IgD-negative memory B cell (primary cell): ENCODE data around the gene PTPRJ. TPM values are rescaled to one million over a fixed set of nuclear protein-coding genes. Genes with fewer than 3 reads are reported as not detected.

Source experiments
- H3K27ac Mint-ChIP-seq, 3 donors: one replicate each; pipeline ENCODE4 v1.8.0; 2020 to 2022; ENCODE audit warnings: mild to moderate bottlenecking in 3 of 3, mixed read lengths in 3 of 3, moderate library complexity in 1 of 3
- H3K27me3 Mint-ChIP-seq: one replicate; pipeline ENCODE4 v1.8.0; 2021; ENCODE audit warnings: mixed read lengths
- H3K36me3 Mint-ChIP-seq: one replicate; pipeline ENCODE4 v1.8.0; 2020; ENCODE audit warnings: mild to moderate bottlenecking, mixed read lengths
- H3K4me1 Mint-ChIP-seq, 3 donors: one replicate each; pipeline ENCODE4 v1.8.0; 2020 to 2022; ENCODE audit warnings: mixed read lengths in 3 of 3, mild to moderate bottlenecking in 1 of 3
- H3K4me3 Mint-ChIP-seq, 4 donors: one replicate each; pipeline ENCODE4 v1.8.0; 2020 to 2022; ENCODE audit warnings: mild to moderate bottlenecking in 4 of 4, mixed read lengths in 4 of 4, moderate library complexity in 3 of 4
- H3K9me3 Mint-ChIP-seq, 3 donors: one replicate each; pipeline ENCODE4 v1.8.0; 2020 to 2021; ENCODE audit warnings: mixed read lengths in 3 of 3, mild to moderate bottlenecking in 1 of 3
- polyA plus RNA-seq: library from polyadenylated mRNA; unstranded; fragments of 300-500 nt; fragmentation: Illumina TruSeq; gene quantifications from one replicate; pipeline ENCODE4 v1.2.3, GENCODE V29; 2021

PTPRJ gene
- polyA plus RNA-seq, 1 donor from 2014 or later, result 8.1 TPM

GRCh38 chr11:48056325-48057183 is 76.2 kb downstream of the PTPRJ start:
- H3K27me3 Mint-ChIP-seq, result peaks cover 11% of the 10 kb centered on the region
- H3K27ac Mint-ChIP-seq, result peak overlapping the region in 1 of 3 donors; percentile 8
- no peaks in the 10 kb centered on the region for H3K9me3 Mint-ChIP-seq
- H3K36me3 Mint-ChIP-seq, result peaks cover 2% of the 10 kb centered on the region
- peak overlapping the region in 2 of 4 donors; percentile 52 to 70 for H3K4me3 Mint-ChIP-seq
- peaks cover 32 to 59% (median 36%) of the 10 kb centered on the region in 3 donors for H3K4me1 Mint-ChIP-seq

GRCh38 chr11:48058064-48058463 is 77.7 kb downstream of the PTPRJ start:
- Mint-ChIP-seq H3K36me3 (peaks cover 2% of the 10 kb centered on the region), H3K9me3 (no peaks in the 10 kb centered on the region), H3K4me1 (peaks cover 29 to 57% (median 32%) of the 10 kb centered on the region in 3 donors)

GRCh38 chr11:48058788-48059187 is 78.4 kb downstream of the PTPRJ start:
- peaks cover 11% of the 10 kb centered on the region for H3K27me3 Mint-ChIP-seq
- peak overlapping the region in 1 of 3 donors; percentile 8 for H3K27ac Mint-ChIP-seq
- peaks cover 34 to 62% (median 37%) of the 10 kb centered on the region in 3 donors for H3K4me1 Mint-ChIP-seq
- H3K4me3 Mint-ChIP-seq, result no peak overlapping the region
- H3K9me3 Mint-ChIP-seq, result no peaks in the 10 kb centered on the region
- peaks cover 2% of the 10 kb centered on the region for H3K36me3 Mint-ChIP-seq

More at GRCh38 chr11:48058064-48058463, 77.7 kb downstream of the PTPRJ start:
- H3K27ac Mint-ChIP-seq, result no peak overlapping the region
- peak overlapping the region in 2 of 4 donors; percentile 71 to 84 for H3K4me3 Mint-ChIP-seq
- peaks cover 11% of the 10 kb centered on the region for H3K27me3 Mint-ChIP-seq

GRCh38 chr11:48062649-48063048 is 82.3 kb downstream of the PTPRJ start:
- Mint-ChIP-seq H3K4me3 (no peak overlapping the region), H3K27me3 (peaks cover 2% of the 10 kb centered on the region), H3K36me3 (no peaks in the 10 kb centered on the region), H3K4me1 (peaks cover 12 to 48% (median 18%) of the 10 kb centered on the region in 3 donors), H3K27ac (no peak overlapping the region), H3K9me3 (no peaks in the 10 kb centered on the region)

GRCh38 chr11:48063424-48063978 is 83.1 kb downstream of the PTPRJ start:
- peaks cover 2% of the 10 kb centered on the region for H3K36me3 Mint-ChIP-seq

DNA sequence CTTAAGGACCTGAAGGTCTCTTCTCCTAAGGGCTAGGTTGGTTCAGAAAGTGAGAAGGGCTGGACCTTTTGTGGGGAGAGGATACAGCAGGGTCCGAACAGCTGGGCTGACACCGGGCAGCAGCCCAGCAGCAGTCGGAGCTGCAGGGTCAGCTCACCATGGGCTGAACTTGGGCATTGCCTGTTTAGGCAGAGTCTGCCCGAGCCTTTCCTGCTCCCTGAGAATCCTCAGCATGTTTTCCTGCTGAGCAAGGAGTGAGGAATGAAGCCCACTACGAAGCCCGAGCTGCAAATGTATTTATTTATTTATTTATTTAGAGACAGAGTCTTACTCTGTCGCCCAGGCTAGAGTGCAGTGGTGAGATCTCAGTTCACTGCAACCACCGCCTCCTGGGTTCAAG is 83.9 kb downstream of the PTPRJ start:
- H3K27me3 Mint-ChIP-seq, result no peaks in the 10 kb centered on the region
- H3K4me1 Mint-ChIP-seq, result peaks cover 9 to 41% (median 16%) of the 10 kb centered on the region in 3 donors
- peaks cover 0 to 10% (median 2%) of the 10 kb centered on the region in 3 donors for H3K9me3 Mint-ChIP-seq
- no peak overlapping the region for H3K4me3 Mint-ChIP-seq
- H3K36me3 Mint-ChIP-seq, result peaks cover 2% of the 10 kb centered on the region
- H3K27ac Mint-ChIP-seq, result no peak overlapping the region

More at GRCh38 chr11:48063424-48063978, 83.1 kb downstream of the PTPRJ start:
- Mint-ChIP-seq H3K4me3 (no peak overlapping the region), H3K27me3 (no peaks in the 10 kb centered on the region), H3K4me1 (peaks cover 11 to 44% (median 17%) of the 10 kb centered on the region in 3 donors), H3K27ac (no peak overlapping the region), H3K9me3 (peaks cover 0 to 8% (median 2%) of the 10 kb centered on the region in 3 donors)

- Mint-ChIP-seq H3K4me1 (peaks cover 9 to 25% (median 16%) of the 10 kb centered on the region in 3 donors), H3K27me3 (no peaks in the 10 kb centered on the region), H3K36me3 (peaks cover 4% of the 10 kb centered on the region), H3K4me3 (peak overlapping the region in 2 of 4 donors; percentile 47 to 75), H3K27ac (no peak overlapping the region), H3K9me3 (peaks cover 0 to 10% (median 2%) of the 10 kb centered on the region in 3 donors)
These were observed 86.8 kb downstream of the PTPRJ start for GRCh38 chr11:48066881-48067800.

GRCh38 chr11:48073031-48073861 is 92.9 kb downstream of the PTPRJ start:
- Mint-ChIP-seq H3K4me1 (peaks cover 17 to 23% (median 19%) of the 10 kb centered on the region in 3 donors), H3K9me3 (peaks cover 0 to 5% (median 2%) of the 10 kb centered on the region in 3 donors), H3K27me3 (no peaks in the 10 kb centered on the region), H3K36me3 (peaks cover 10% of the 10 kb centered on the region), H3K4me3 (peak overlapping the region in 1 of 4 donors; percentile 23), H3K27ac (peak overlapping the region in 1 of 3 donors; percentile 75)

DNA sequence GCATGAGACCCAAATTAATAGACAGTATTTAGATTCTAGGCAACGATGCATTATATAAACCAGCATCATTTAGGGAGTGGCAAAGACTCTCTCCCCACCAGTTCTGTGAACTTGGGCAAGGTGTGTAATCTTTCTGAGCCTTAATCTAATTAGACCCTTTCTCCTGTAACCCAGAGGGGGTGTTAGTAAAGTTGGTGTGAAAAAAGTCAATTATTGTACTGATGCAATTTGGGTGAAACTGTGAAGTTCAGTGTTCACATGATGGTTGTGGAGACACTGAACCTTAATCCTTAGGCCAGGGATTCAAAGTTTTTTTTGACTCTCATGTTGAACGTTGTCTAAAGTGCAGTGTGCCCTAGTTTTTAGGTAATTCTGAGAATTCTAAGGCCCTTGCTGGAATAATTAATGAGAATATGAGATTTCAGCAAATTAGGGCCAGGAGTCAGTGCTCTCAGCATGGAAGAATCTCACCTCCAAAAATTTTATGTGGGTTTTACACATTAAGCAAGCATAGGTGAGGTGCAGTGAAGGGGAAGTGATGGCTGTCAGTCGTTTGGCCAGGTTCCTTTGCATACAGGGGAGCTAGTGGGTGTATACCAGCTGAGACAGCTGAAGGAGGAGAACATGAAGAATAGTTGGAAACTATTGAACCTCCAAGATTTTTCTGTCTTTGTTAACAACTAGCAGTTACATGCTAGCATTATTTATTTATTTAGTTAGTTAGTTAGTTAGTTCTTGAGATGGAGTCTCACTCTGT is 94.2 kb downstream of the PTPRJ start:
- Mint-ChIP-seq H3K9me3 (no peaks in the 10 kb centered on the region), H3K27me3 (no peaks in the 10 kb centered on the region), H3K36me3 (peaks cover 10% of the 10 kb centered on the region), H3K4me1 (peaks cover 22 to 28% (median 22%) of the 10 kb centered on the region in 3 donors), H3K27ac (peak overlapping the region in 1 of 3 donors; percentile 48), H3K4me3 (peak overlapping the region in 1 of 4 donors; percentile 41)

- Mint-ChIP-seq H3K27ac (peak overlapping the region in 1 of 3 donors; percentile 87), H3K27me3 (no peaks in the 10 kb centered on the region), H3K36me3 (peaks cover 10% of the 10 kb centered on the region), H3K4me1 (peaks cover 22 to 33% (median 25%) of the 10 kb centered on the region in 3 donors), H3K4me3 (peak overlapping the region in 1 of 4 donors; percentile 45), H3K9me3 (no peaks in the 10 kb centered on the region)
These were observed 95.3 kb downstream of the PTPRJ start for GRCh38 chr11:48075637-48076036.

DNA sequence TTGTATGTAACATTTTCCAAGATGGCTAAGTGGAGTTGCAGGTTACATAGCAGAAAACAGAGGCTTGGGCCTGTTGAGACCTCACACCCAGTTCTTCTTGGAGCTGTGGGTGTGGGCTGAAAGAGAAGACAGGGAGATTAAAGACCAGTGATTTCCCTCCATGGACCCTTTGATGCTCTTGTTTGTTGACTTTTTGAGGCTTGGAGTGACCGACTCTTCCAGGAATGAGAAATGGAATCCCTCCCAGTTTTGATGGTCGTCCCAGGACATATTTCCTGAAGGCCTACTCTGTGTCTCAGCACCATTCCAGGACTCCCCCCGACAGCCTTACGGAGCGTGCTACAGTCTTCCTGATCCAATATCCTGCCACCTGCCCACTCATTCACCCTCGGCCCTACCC is 96.9 kb downstream of the PTPRJ start:
- peak overlapping the region in 1 of 3 donors; percentile 85 for H3K27ac Mint-ChIP-seq
- H3K27me3 Mint-ChIP-seq, result no peaks in the 10 kb centered on the region

DNA sequence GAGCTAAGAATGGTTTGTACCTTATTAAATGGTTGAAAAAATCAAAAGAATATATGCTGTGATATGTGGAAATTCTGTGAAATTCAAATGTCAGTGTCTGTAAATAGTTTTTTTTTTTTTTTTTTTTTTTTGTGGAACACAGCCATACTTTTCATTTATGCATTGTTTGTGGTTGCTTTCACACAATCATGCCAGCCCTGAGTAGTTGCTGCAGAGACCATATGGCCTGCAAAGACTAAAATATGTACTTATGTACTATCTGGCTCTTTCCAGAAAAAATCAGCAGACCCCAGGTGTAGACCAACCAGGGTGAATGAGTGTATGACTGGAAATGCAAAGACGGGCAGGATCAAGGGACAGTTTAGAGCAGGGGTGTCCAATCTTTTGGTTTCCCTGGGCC is 98.3 kb downstream of the PTPRJ start:
- no peaks in the 10 kb centered on the region for H3K27me3 Mint-ChIP-seq
- H3K27ac Mint-ChIP-seq, result no peak overlapping the region
- H3K4me3 Mint-ChIP-seq, result no peak overlapping the region

More for the DNA sequence above, 96.9 kb downstream of the PTPRJ start:
- peaks cover 22 to 35% (median 33%) of the 10 kb centered on the region in 3 donors for H3K4me1 Mint-ChIP-seq
- no peak overlapping the region for H3K4me3 Mint-ChIP-seq
- no peaks in the 10 kb centered on the region for H3K9me3 Mint-ChIP-seq
- peaks cover 8% of the 10 kb centered on the region for H3K36me3 Mint-ChIP-seq

DNA sequence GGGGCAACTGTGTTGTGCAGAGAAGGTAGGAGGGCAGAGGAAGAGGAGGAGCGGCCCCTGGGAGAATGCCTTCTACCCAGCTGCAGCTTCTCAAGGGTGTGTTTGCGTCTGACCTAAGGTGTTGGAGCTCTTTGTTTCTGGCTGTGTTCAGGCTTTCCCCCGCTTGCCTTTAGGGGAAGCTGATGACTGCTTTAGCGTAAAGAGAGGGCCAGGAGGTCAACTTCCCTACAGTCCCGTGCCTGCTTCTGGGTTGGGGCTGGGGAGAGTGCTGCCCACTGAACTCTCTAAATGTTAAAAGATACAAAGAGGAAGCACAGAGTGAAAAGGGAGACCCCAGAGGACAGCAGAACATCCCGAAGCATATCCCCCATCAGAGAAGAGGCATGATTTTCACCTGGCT is 99.2 kb downstream of the PTPRJ start:
- Mint-ChIP-seq H3K27ac (peak overlapping the region in 2 of 3 donors; percentile 44 to 57), H3K4me3 (peak overlapping the region in 1 of 4 donors; percentile 60), H3K9me3 (peaks cover 0 to 2% (median 0%) of the 10 kb centered on the region in 3 donors), H3K36me3 (peaks cover 8% of the 10 kb centered on the region), H3K27me3 (no peaks in the 10 kb centered on the region), H3K4me1 (peaks cover 14 to 29% (median 22%) of the 10 kb centered on the region in 3 donors)

More for the DNA sequence above, 98.3 kb downstream of the PTPRJ start:
- Mint-ChIP-seq H3K36me3 (peaks cover 8% of the 10 kb centered on the region), H3K4me1 (peaks cover 15 to 33% (median 26%) of the 10 kb centered on the region in 3 donors), H3K9me3 (no peaks in the 10 kb centered on the region)
